Trophoblast cell (in vitro differentiated cells and primary cell): ENCODE results near the gene CA11.

Experiments
- DNase-seq, 2 donors: peaks; one replicate each; pipeline ENCODE4 v3.0.0-alpha.2; 2016
- H2AFZ ChIP-seq: 2 replicates; pipeline ENCODE4 v1.6.1; 2013; ENCODE audit warnings: low read length, moderate library complexity, mild to moderate bottlenecking; ENCODE audit not compliant: insufficient read depth, poor library complexity
- H2AK5ac ChIP-seq: 2 replicates; pipeline ENCODE4 v1.6.1; 2013; ENCODE audit warnings: mild to moderate bottlenecking, low read length
- H2BK120ac ChIP-seq: 2 replicates; pipeline ENCODE4 v1.6.1; 2013; ENCODE audit warnings: low read length, mild to moderate bottlenecking, moderate library complexity; ENCODE audit not compliant: insufficient read depth, poor library complexity
- H2BK12ac ChIP-seq: 2 replicates; pipeline ENCODE4 v1.6.1; 2013; ENCODE audit warnings: mild to moderate bottlenecking, low read length, moderate library complexity
- H2BK5ac ChIP-seq: 2 replicates; pipeline ENCODE4 v1.6.1; 2013; ENCODE audit warnings: low read length, low read depth, moderate library complexity, mild to moderate bottlenecking; ENCODE audit not compliant: poor library complexity
- H3K14ac ChIP-seq: 2 replicates; pipeline ENCODE4 v1.6.1; 2013; ENCODE audit warnings: mild to moderate bottlenecking, low read length
- H3K18ac ChIP-seq: 2 replicates; pipeline ENCODE4 v1.6.1; 2013; ENCODE audit warnings: mild to moderate bottlenecking, low read length
- H3K23ac ChIP-seq: 2 replicates; pipeline ENCODE4 v1.6.1; 2013; ENCODE audit warnings: low read length
- H3K27ac ChIP-seq: 2 replicates; pipeline ENCODE4 v1.5.1; 2013; ENCODE audit warnings: low read depth, mild to moderate bottlenecking, inconsistent platforms, low read length, moderate library complexity
- H3K27me3 ChIP-seq: 2 replicates; pipeline ENCODE4 v1.6.1; 2013; ENCODE audit warnings: inconsistent platforms, mild to moderate bottlenecking, low read length, moderate library complexity; ENCODE audit not compliant: insufficient read depth
- H3K36me3 ChIP-seq, 2 experiments: 1 replicate in 1 of 2; 2 replicates in 1 of 2; pipeline ENCODE4 v1.6.1; 2013; ENCODE audit warnings: low read length in 2 of 2, mild to moderate bottlenecking in 2 of 2, moderate library complexity in 1 of 2; ENCODE audit not compliant: insufficient read depth in 2 of 2, control insufficient read depth in 1 of 2
- H3K4ac ChIP-seq: 2 replicates; pipeline ENCODE4 v1.6.1; 2013; ENCODE audit warnings: low read depth, mild to moderate bottlenecking, low read length, moderate library complexity
- H3K4me1 ChIP-seq, 2 experiments: 1 replicate in 1 of 2; 2 replicates in 1 of 2; pipeline ENCODE4 v1.6.1; 2013; ENCODE audit warnings: low read length in 2 of 2, mild to moderate bottlenecking in 2 of 2, moderate library complexity in 1 of 2; ENCODE audit not compliant: insufficient read depth in 2 of 2, control insufficient read depth in 1 of 2
- H3K4me2 ChIP-seq: 2 replicates; pipeline ENCODE4 v1.6.1; 2013; ENCODE audit warnings: inconsistent platforms, mild to moderate bottlenecking, low read length, moderate library complexity
- H3K4me3 ChIP-seq: 2 replicates; pipeline ENCODE4 v1.5.1; 2013; ENCODE audit warnings: mild to moderate bottlenecking, low read depth, low read length, inconsistent platforms
- H3K79me1 ChIP-seq: one replicate; pipeline ENCODE4 v1.6.1; 2013; ENCODE audit warnings: low read length
- H3K79me2 ChIP-seq: 2 replicates; pipeline ENCODE4 v1.6.1; 2013; ENCODE audit warnings: low read length, mild to moderate bottlenecking; ENCODE audit not compliant: control insufficient read depth, insufficient read depth, poor library complexity
- H3K9ac ChIP-seq: 2 replicates; pipeline ENCODE4 v1.6.1; 2013; ENCODE audit warnings: mild to moderate bottlenecking, low read length
- H3K9me3 ChIP-seq: 2 replicates; pipeline ENCODE4 v1.6.1; 2013; ENCODE audit warnings: low read depth, mild to moderate bottlenecking, control low read depth, inconsistent platforms, low read length; ENCODE audit not compliant: insufficient read depth
- H4K12ac ChIP-seq: 2 replicates; pipeline ENCODE4 v1.6.1; 2013; ENCODE audit warnings: low read depth, mild to moderate bottlenecking, low read length, moderate library complexity
- H4K8ac ChIP-seq: 2 replicates; pipeline ENCODE4 v1.6.1; 2013; ENCODE audit warnings: low read depth, mild to moderate bottlenecking, low read length, moderate library complexity
- H4K91ac ChIP-seq: one replicate; pipeline ENCODE4 v1.6.1; 2013; ENCODE audit warnings: low read depth, mild to moderate bottlenecking, low read length, moderate library complexity
- WGBS: extraction: QIAGEN DNeasy Blood & Tissue Kit; methylation state at CpG from one replicate; pipeline ENCODE4 v1.1.7; 2013; ENCODE audit warnings: missing lambda C conversion rate; ENCODE audit not compliant: insufficient read length, insufficient coverage; ENCODE audit errors: extremely low coverage; 5-methylcytosine and 5-hydroxymethylcytosine counted together

CA11 gene

DNA sequence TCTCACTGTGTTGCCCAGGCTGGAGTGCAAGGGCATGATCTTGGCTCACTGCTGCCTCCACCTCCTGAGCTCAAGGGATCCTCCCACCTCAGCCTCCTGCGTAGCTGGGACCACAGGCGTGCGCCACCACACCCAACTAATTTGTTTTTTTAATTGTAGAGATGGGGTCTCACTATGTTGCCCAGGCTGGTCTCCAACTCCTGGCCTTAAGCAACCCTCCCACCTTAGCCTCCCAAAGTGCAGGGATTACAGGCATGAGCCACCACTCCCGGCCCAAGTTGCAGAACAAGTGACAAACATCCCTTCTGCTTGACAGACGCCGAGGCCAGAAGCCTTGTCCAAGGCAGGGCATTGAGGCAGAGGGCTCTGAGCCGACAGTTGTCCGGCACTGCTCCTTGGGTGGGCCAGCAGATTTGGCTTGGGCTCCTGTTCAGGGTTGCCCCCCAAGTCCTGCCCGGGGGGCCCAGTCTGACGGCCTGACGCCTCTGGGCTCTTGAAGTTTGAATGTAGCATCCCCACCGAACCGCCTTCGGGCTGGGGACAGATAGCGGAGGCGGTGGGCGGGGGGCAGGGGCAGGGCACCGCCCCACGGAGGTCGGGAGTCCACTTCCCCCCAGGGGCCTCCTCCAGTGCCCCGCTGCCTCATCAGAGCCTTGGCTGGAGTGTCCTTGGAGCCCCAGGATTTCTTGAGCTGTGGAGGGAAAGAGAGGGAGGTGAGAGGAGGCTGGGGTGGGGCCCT, 45.1 kb downstream of the CA11 start:
- Histone ChIP-seq H3K4me1 (no peaks in the 10 kb centered on the region), H3K4me3 (no peak overlapping the region), H3K9ac (no peak overlapping the region), H3K4ac (no peak overlapping the region), H3K27me3 (no peaks in the 10 kb centered on the region), H3K79me1 (no peaks in the 10 kb centered on the region), H2BK12ac (no peak overlapping the region), H4K12ac (no peak overlapping the region), H3K27ac (no peak overlapping the region), H3K18ac (no peak overlapping the region), H3K14ac (no peak overlapping the region), H2BK120ac (no peak overlapping the region), H4K8ac (no peak overlapping the region), H3K79me2 (no peaks in the 10 kb centered on the region), H3K36me3 (no peaks in the 10 kb centered on the region), H4K91ac (no peak overlapping the region), H2AFZ (no peak overlapping the region), H3K23ac (no peak overlapping the region), H2BK5ac (no peak overlapping the region), H3K4me2 (no peak overlapping the region), H2AK5ac (no peak overlapping the region), H3K9me3 (no peaks in the 10 kb centered on the region)
- DNase-seq: no peak
- no CpG with 5 or more reads among the region's 21 CpGs for WGBS

DNA sequence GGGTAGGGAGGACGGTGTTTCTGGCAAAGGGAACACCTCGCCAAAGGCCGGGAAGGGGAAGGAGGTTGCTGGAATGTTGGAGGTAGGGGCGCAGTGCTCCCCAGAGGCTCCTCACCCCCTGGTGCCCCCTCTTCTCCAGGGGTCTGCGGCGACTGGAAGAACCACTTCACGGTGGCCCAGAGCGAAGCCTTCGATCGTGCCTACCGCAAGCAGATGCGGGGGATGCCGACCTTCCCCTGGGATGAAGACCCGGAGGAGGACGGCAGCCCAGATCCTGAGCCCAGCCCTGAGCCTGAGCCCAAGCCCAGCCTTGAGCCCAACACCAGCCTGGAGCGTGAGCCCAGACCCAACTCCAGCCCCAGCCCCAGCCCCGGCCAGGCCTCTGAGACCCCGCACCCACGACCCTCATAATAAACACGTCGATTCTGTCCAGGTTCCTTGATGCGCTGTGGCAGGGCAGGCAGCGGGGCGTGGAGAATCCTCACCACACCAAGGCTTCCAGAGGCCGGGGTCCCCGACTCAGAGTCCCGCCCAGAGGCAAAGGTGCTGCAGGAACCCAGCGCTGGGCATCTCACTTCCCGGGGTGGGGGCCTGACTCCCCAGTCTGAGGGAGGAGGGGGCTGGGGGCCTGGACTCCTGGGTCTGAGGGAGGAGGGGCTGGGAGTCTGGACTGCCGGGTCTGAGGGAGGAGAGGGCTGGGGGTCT, 46.8 kb downstream of the CA11 start:
- H3K79me2 ChIP-seq: no peaks in the 10 kb centered on the region
- no CpG with 5 or more reads among the region's 30 CpGs for WGBS
- H3K27ac ChIP-seq: no peak overlapping the region
- no peak overlapping the region for H3K4ac ChIP-seq
- no peaks in the 10 kb centered on the region for H3K36me3 ChIP-seq
- no peak overlapping the region for H3K9ac ChIP-seq
- no peaks in the 10 kb centered on the region for H3K27me3 ChIP-seq
- H4K91ac ChIP-seq: no peak overlapping the region
- no peaks in the 10 kb centered on the region for H3K9me3 ChIP-seq
- H4K8ac ChIP-seq: no peak overlapping the region
- H2BK120ac ChIP-seq: no peak overlapping the region
- no peak overlapping the region for H3K18ac ChIP-seq
- no peak overlapping the region for H2BK12ac ChIP-seq
- H3K4me1 ChIP-seq: no peaks in the 10 kb centered on the region
- H2AFZ ChIP-seq: no peak overlapping the region
- H3K23ac ChIP-seq: no peak overlapping the region
- DNase-seq: no peak
- no peak overlapping the region for H3K14ac ChIP-seq
- no peak overlapping the region for H2BK5ac ChIP-seq
- H3K4me2 ChIP-seq: no peak overlapping the region
- H2AK5ac ChIP-seq: no peak overlapping the region
- H3K79me1 ChIP-seq: no peaks in the 10 kb centered on the region
- H4K12ac ChIP-seq: no peak overlapping the region
- no peak overlapping the region for H3K4me3 ChIP-seq

DNA sequence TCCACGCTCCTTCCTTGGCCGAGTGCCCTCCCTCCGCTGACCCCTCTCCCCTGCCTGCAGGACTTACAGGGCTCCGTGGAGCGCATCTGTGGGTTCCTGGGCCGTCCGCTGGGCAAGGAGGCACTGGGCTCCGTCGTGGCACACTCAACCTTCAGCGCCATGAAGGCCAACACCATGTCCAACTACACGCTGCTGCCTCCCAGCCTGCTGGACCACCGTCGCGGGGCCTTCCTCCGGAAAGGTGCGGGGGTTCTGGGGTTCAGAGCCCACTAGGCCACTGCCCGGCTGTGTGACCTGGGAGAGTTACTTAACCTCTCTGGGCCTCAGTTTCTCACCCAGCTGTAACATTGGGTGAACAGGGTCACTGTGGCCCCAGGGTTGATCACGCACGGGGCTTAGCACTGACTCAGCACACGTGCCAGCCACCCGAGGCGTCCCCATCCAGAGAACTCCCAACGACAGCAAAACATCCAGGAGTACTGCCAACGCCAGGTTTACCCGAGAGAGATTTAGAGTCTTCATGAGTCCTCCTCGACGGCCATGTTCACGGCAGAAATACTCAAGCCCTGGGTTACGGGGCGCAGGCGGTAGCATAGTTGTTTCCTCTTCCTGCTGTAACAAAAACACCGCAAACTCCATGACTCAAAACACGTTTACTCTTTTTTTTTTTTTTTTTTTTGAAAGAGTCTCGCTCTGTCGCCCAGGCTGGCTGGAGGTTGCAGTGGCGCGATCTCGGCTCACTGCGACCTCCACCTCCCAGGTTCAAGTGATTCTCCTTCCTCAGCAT, 49.1 kb downstream of the CA11 start:
- no peak overlapping the region for H4K91ac ChIP-seq
- no peak overlapping the region for H4K12ac ChIP-seq
- no peak overlapping the region for H2AFZ ChIP-seq
- H3K4me2 ChIP-seq: no peak overlapping the region
- no peak overlapping the region for H2BK12ac ChIP-seq
- no peak overlapping the region for H3K23ac ChIP-seq
- no peak overlapping the region for H2BK120ac ChIP-seq
- H3K18ac ChIP-seq: no peak overlapping the region
- no peak overlapping the region for H2AK5ac ChIP-seq
- no peaks in the 10 kb centered on the region for H3K79me1 ChIP-seq
- no peaks in the 10 kb centered on the region for H3K79me2 ChIP-seq
- H3K36me3 ChIP-seq: no peaks in the 10 kb centered on the region
- H2BK5ac ChIP-seq: no peak overlapping the region
- no peak overlapping the region for H4K8ac ChIP-seq
- H3K4me3 ChIP-seq: no peak overlapping the region
- H3K27me3 ChIP-seq: no peaks in the 10 kb centered on the region
- H3K9me3 ChIP-seq: no peaks in the 10 kb centered on the region
- no peak overlapping the region for H3K27ac ChIP-seq
- no peak overlapping the region for H3K9ac ChIP-seq
- no CpG with 5 or more reads among the region's 39 CpGs for WGBS
- no peak overlapping the region for H3K14ac ChIP-seq
- H3K4ac ChIP-seq: no peak overlapping the region
- H3K4me1 ChIP-seq: no peaks in the 10 kb centered on the region
- DNase-seq: no peak

DNA sequence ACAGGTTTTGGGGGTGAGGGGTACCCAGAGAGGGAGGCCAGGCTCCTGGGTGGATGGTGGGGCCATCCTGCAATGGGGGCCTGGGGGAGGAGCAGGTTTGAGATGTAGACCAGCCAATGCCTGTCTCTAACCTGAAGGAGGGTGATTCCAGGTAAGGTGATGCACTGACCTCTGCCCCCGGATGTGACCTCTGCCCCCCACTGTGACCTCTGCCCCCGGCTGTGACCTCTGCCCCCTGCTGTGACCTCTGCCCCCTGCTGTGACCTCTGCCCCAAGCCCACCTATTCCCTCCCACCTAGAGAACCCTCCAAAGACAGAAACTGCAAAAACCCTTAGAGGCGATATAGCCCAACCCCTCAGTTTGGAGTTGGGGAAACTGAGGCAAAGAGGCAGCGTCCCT, 49.8 kb downstream of the CA11 start:
- Histone ChIP-seq H3K36me3 (no peaks in the 10 kb centered on the region), H2AFZ (no peak overlapping the region), H3K14ac (no peak overlapping the region), H2BK5ac (no peak overlapping the region), H2BK12ac (no peak overlapping the region), H3K9ac (no peak overlapping the region), H3K79me1 (no peaks in the 10 kb centered on the region), H4K8ac (no peak overlapping the region), H3K9me3 (no peaks in the 10 kb centered on the region), H3K18ac (no peak overlapping the region), H4K91ac (no peak overlapping the region), H3K27ac (no peak overlapping the region), H3K23ac (no peak overlapping the region), H4K12ac (no peak overlapping the region), H3K27me3 (no peaks in the 10 kb centered on the region), H3K4me3 (peak overlapping the region; percentile 1), H3K4ac (no peak overlapping the region), H2BK120ac (no peak overlapping the region), H3K4me2 (no peak overlapping the region), H3K79me2 (no peaks in the 10 kb centered on the region), H3K4me1 (no peaks in the 10 kb centered on the region), H2AK5ac (no peak overlapping the region)
- WGBS: no CpG with 5 or more reads among the region's 4 CpGs
- DNase-seq: no peak
